GM12801 (cell line): ENCODE measurements around the gene REPIN1.

Experiments used
- CTCF ChIP-seq: IDR thresholded peaks from one replicate; pipeline ENCODE4 v1.5.1; 2011; ENCODE audit warnings: control low read depth; ENCODE audit not compliant: insufficient read length; ENCODE audit errors: extremely low read depth

Gene REPIN1

GRCh38 chr7:150383710-150384397, 15.2 kb downstream of the REPIN1 start:
- no peak for TF ChIP-seq CTCF

- TF ChIP-seq CTCF, result no peak
Measured at GRCh38 chr7:150384406-150385301, 16.0 kb downstream of the REPIN1 start.

- TF ChIP-seq CTCF, result no peak
Measured at GRCh38 chr7:150385302-150385723, 16.7 kb downstream of the REPIN1 start.

GRCh38 chr7:150388306-150388705, 19.7 kb downstream of the REPIN1 start:
- no peak for TF ChIP-seq CTCF

GRCh38 chr7:150388709-150389531, 20.3 kb downstream of the REPIN1 start:
- TF ChIP-seq CTCF, result no peak

- no peak for TF ChIP-seq CTCF
Measured at GRCh38 chr7:150389532-150389816, 20.9 kb downstream of the REPIN1 start.

GRCh38 chr7:150390205-150390604, 21.6 kb downstream of the REPIN1 start:
- TF ChIP-seq CTCF, result no peak
